ENCODE data around the gene TCF23.
"Not testable (repeated sequence)": the region's sequence is repeated elsewhere in the genome, so short reads cannot be mapped to it uniquely, and the experiment has no call there.

Gene TCF23
- total RNA-seq = 0 reads per million in 2 donors

GRCh38 chr2:27148801-27149439, at the start of gene TCF23:
Gene TCF23, plus strand, starts transcription at chr2:27149004. Its CDS starts 130 bp downstream, at chr2:27149134.
- DNase-seq = no peak

- DNase-seq = no peak
Observed at GRCh38 chr2:27099334-27099955, 49.4 kb upstream of the TCF23 start.

- no peak for DNase-seq
Observed at GRCh38 chr2:27100036-27100435, 48.8 kb upstream of the TCF23 start.

GRCh38 chr2:27102329-27102728, 46.5 kb upstream of the TCF23 start:
- no peak for DNase-seq

GRCh38 chr2:27105981-27106380, 42.8 kb upstream of the TCF23 start:
- no peak for DNase-seq

- no peak for DNase-seq
Observed at GRCh38 chr2:27108221-27108620, 40.6 kb upstream of the TCF23 start.

- no peak for DNase-seq
Observed at GRCh38 chr2:27109083-27109482, 39.7 kb upstream of the TCF23 start.

- DNase-seq = not testable (repeated sequence)
Observed at GRCh38 chr2:27110603-27111352, 38.0 kb upstream of the TCF23 start.

- not testable (repeated sequence) for DNase-seq
Observed at GRCh38 chr2:27111392-27112078, 37.3 kb upstream of the TCF23 start.

- DNase-seq = no peak
Observed at GRCh38 chr2:27115519-27115918, 33.3 kb upstream of the TCF23 start.

- no peak for DNase-seq
Observed at GRCh38 chr2:27117995-27118524, 30.7 kb upstream of the TCF23 start.

GRCh38 chr2:27118525-27119329, 30.1 kb upstream of the TCF23 start, which contains the start of gene CGREF1:
Gene CGREF1, minus strand, starts transcription at chr2:27119128. Its CDS starts 14,762 bp downstream, at chr2:27104366.
- peak in 1 of 5 experiments; percentile 46 for DNase-seq

GRCh38 chr2:27119330-27119670, 29.5 kb upstream of the TCF23 start:
- DNase-seq = not testable (repeated sequence)

- DNase-seq = no peak
Observed at GRCh38 chr2:27121906-27122305, 26.9 kb upstream of the TCF23 start.

- no peak for DNase-seq
Observed at GRCh38 chr2:27122791-27123190, 26.0 kb upstream of the TCF23 start.

GRCh38 chr2:27123302-27124150, 25.3 kb upstream of the TCF23 start, which contains the start of gene ABHD1:
Gene ABHD1, plus strand, starts transcription at chr2:27123815. Its CDS starts 134 bp downstream, at chr2:27123949.
- DNase-seq = peak; percentile 41 to 65 (median 63)

- DNase-seq = no peak
Observed at GRCh38 chr2:27125104-27125503, 23.7 kb upstream of the TCF23 start.

GRCh38 chr2:27126252-27126710, 22.5 kb upstream of the TCF23 start:
- DNase-seq = no peak

- DNase-seq = no peak
Observed at GRCh38 chr2:27127883-27128667, 20.7 kb upstream of the TCF23 start.

Data from T-helper 2 cell (primary cell).